Thyroid gland (tissue), 4 donors: Measurements from ENCODE around the gene CLSTN2. TPM values are rescaled to one million over a fixed set of nuclear protein-coding genes. Genes with fewer than 3 reads are reported as not detected.

Experiments used
- DNase-seq, 2 donors: peaks; one replicate each; pipeline ENCODE4 v3.0.0-alpha.2; 2019
- H3K27ac ChIP-seq, 3 donors: fragments of 200-600 bp; sonication (generic); 1 replicate in 2 of 3; 2 replicates in 1 of 3; pipeline ENCODE4 v1.5.1; 2016 to 2019; ENCODE audit warnings: mild to moderate bottlenecking in 1 of 3, moderate library complexity in 1 of 3
- H3K27me3 ChIP-seq: fragments of 200-600 bp; sonication (generic); one replicate; pipeline ENCODE4 v1.5.1; 2019
- H3K36me3 ChIP-seq, 2 donors: fragments of 200-600 bp; sonication (generic); one replicate each; pipeline ENCODE4 v1.5.1; 2016 to 2019
- H3K4me1 ChIP-seq, 2 donors: fragments of 200-600 bp; sonication (generic); one replicate each; pipeline ENCODE4 v1.5.1; 2017 to 2019
- H3K4me3 ChIP-seq, 3 donors: fragments of 200-600 bp; sonication (generic); replicated peaks in 1 of 3; 1 replicate in 2 of 3; 2 replicates in 1 of 3; pipeline ENCODE4 v1.5.1; 2016; ENCODE audit warnings: mild to moderate bottlenecking in 1 of 3
- H3K9me3 ChIP-seq: fragments of 200-600 bp; sonication (generic); one replicate; pipeline ENCODE4 v1.5.1; 2017
- POLR2A ChIP-seq, 2 donors: fragments of 450-650 bp; IDR thresholded peaks; one replicate each; pipeline ENCODE4 v1.6.1; 2017; ENCODE audit warnings: antibody characterized with exemption in 2 of 2, mild to moderate bottlenecking in 2 of 2, moderate library complexity in 1 of 2
- WGBS, 2 donors: methylation state at CpG; one replicate each; pipeline ENCODE4 v1.1.5; 2017; 5-methylcytosine and 5-hydroxymethylcytosine counted together
- intact Hi-C: fragments of 100-400 bp; cut with DNase I; formaldehyde crosslinking; loops from one replicate; pipeline ENCODE4 v1.15.1; 2023
- total RNA-seq, 4 donors: library from RNA; depleted of rRNA; stranded (reverse); fragments of >200 nt; gene quantifications; one replicate each; pipeline ENCODE4 v1.2.3, GENCODE V29; 2016
- TF ChIP-seq, protein P1 (sequence below), 6 experiments: fragments of 200-600 bp in 3 of 6; fragments of 450-650 bp in 3 of 6; sonication (generic) in 3 of 6; IDR thresholded peaks; one replicate each; pipeline ENCODE4 v1.5.1; 2016 to 2019; ENCODE audit warnings: antibody characterized with exemption in 6 of 6, mild to moderate bottlenecking in 2 of 6, inconsistent platforms in 1 of 6, moderate library complexity in 1 of 6

CLSTN2 gene
- total RNA-seq, 4 donors from 2014 or later = 9.7 to 32.9 (median 15.5) TPM

DNA sequence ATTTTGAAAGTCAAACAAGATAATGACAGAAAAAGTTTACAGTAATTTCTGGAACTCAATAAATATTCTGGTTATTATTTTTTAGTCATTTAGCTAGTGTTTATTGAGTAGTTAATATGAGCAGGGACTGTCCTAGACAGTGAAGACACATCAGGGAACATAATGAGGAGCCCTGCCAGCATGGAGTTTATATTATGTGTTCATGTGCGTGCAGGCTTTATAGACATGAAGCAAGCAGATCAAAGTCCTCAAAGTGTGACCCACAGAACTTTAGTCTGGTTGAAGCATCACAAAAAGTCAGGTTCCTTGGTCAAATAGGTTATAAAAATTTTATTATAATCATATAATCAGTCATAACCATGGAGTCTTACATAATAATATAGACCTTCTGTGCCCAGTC is 289.3 kb downstream of the CLSTN2 start:
- no peaks in the 10 kb centered on the region for H3K36me3 ChIP-seq
- DNase-seq = no peak
- WGBS, 2 donors = 91 to 94% methylated on average over 1 of the region's 1 CpG
- H3K27ac ChIP-seq = no peak overlapping the region
- intact Hi-C loops = no loop called here
- no peak for TF ChIP-seq POLR2A (IDR thresholded peaks at IDR 0.05)
- TF ChIP-seq, protein P1, sequence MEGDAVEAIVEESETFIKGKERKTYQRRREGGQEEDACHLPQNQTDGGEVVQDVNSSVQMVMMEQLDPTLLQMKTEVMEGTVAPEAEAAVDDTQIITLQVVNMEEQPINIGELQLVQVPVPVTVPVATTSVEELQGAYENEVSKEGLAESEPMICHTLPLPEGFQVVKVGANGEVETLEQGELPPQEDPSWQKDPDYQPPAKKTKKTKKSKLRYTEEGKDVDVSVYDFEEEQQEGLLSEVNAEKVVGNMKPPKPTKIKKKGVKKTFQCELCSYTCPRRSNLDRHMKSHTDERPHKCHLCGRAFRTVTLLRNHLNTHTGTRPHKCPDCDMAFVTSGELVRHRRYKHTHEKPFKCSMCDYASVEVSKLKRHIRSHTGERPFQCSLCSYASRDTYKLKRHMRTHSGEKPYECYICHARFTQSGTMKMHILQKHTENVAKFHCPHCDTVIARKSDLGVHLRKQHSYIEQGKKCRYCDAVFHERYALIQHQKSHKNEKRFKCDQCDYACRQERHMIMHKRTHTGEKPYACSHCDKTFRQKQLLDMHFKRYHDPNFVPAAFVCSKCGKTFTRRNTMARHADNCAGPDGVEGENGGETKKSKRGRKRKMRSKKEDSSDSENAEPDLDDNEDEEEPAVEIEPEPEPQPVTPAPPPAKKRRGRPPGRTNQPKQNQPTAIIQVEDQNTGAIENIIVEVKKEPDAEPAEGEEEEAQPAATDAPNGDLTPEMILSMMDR (IDR thresholded peaks at IDR 0.05) = no peak
- no peaks in the 10 kb centered on the region for H3K4me1 ChIP-seq
- no peaks in the 10 kb centered on the region for H3K9me3 ChIP-seq
- no peaks in the 10 kb centered on the region for H3K27me3 ChIP-seq
- H3K4me3 ChIP-seq = no peak overlapping the region

DNA sequence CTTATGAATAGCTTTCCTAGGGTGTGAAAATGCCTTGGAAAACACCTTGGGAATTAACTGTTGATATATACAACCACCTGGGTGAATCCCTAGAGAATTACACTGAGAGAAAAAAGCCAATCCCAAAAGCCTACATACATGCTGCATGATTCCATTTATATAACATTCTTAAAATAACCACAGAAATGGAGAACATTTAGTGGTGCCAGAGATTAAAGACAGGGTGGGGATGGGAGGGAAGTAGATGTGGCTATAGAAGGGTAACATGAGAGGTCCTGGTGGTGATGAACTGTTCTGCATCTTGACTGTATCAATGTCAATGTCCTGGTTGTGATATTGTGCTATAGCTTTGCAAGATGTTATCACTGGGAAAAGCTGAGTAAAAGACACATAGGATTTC is 291.0 kb downstream of the CLSTN2 start:
- intact Hi-C loops = no loop called here
- H3K4me3 ChIP-seq = no peak overlapping the region
- no peaks in the 10 kb centered on the region for H3K27me3 ChIP-seq
- no peaks in the 10 kb centered on the region for H3K9me3 ChIP-seq
- TF ChIP-seq, protein P1 (IDR thresholded peaks at IDR 0.05) = no peak
- no peak for TF ChIP-seq POLR2A (IDR thresholded peaks at IDR 0.05)
- H3K4me1 ChIP-seq = no peaks in the 10 kb centered on the region
- H3K36me3 ChIP-seq = no peaks in the 10 kb centered on the region
- no peak for DNase-seq
- H3K27ac ChIP-seq = no peak overlapping the region

DNA sequence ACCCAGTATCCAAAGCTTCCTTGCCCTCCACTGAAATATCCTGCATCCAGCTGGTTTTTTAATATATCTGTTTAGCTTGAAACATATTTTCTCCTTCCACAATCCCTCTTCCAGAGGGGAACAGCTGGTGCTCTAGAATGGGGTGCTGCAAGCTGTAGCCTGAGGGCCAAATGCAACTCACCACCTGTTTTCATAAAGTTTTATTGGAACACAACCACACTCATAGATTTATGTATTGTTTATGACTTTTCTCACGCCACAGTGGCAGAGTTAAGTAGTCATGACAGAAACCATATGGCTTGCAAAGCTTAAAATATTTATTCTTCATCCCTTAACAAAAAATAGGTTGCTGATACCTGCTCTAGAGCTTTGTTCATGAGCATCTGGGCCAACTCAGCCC is 298.7 kb downstream of the CLSTN2 start:
- H3K27me3 ChIP-seq = no peaks in the 10 kb centered on the region
- DNase-seq = no peak
- WGBS, 2 donors = 85 to 91% methylated on average over 1 of the region's 1 CpG
- TF ChIP-seq POLR2A (IDR thresholded peaks at IDR 0.05) = no peak
- TF ChIP-seq, protein P1 (IDR thresholded peaks at IDR 0.05) = no peak
- H3K27ac ChIP-seq = no peak overlapping the region
- H3K36me3 ChIP-seq = no peaks in the 10 kb centered on the region
- intact Hi-C loops = no loop called here
- no peaks in the 10 kb centered on the region for H3K9me3 ChIP-seq
- H3K4me1 ChIP-seq = no peaks in the 10 kb centered on the region
- H3K4me3 ChIP-seq = no peak overlapping the region

DNA sequence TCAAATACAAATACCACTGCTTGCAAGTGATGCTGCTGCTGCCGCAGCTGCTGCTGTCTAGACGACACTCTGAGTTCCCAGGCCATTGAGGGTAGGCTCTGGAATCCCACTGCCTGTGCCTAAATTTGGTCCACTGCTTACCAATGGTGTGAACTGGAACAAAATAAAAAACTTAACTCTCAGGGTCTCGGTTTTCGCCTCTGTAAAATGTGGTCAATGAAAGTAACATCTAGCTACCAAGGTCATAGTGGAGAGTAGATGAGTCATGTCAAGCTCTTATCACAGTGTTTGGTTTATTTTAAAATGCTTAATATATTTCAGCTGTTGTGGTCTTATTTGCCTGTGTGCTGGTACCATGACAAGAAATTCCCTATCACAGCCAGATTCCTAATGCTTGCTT is 299.3 kb downstream of the CLSTN2 start:
- intact Hi-C loops = no loop called here
- no peak overlapping the region for H3K4me3 ChIP-seq
- TF ChIP-seq POLR2A (IDR thresholded peaks at IDR 0.05) = no peak
- TF ChIP-seq, protein P1 (IDR thresholded peaks at IDR 0.05) = no peak
- no peaks in the 10 kb centered on the region for H3K4me1 ChIP-seq
- no peak for DNase-seq
- H3K9me3 ChIP-seq = no peaks in the 10 kb centered on the region
- no peaks in the 10 kb centered on the region for H3K27me3 ChIP-seq
- H3K36me3 ChIP-seq = no peaks in the 10 kb centered on the region
- H3K27ac ChIP-seq = no peak overlapping the region
- 91 to 92% methylated on average over 4 of the region's 4 CpGs for WGBS, 2 donors

DNA sequence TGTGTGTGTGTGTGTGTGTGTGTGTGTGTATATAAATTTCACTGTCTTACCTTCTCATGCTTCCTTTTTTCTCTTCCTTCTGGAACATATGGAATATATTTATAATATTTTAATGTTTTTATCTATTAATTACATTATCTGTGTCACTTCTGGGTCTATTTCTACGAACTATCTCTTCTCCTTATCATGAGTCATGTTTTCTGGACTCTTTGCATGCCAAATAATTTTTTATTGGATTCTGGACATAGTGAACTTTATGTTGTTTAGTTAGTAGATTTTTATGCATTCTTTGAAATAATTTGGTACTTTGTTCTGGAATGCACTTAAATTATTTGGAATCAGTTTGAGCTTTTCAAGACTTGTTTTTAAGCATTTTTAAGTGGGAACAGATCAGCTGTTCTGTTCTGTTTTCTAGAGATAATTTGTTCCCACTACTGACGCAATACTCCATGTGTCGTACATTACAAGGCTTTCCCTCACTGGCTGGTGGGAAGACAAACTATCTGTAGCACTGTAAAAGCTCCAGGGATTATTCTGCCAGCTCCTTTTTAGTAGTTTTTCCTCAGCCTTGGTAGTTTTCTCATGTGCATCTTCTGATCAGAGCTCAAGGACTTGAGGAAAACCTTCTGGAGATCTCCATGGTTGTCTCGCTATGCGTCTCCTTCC is 302.0 kb downstream of the CLSTN2 start:
- no peaks in the 10 kb centered on the region for H3K36me3 ChIP-seq
- intact Hi-C loops = no loop called here
- H3K4me3 ChIP-seq = no peak overlapping the region
- no peaks in the 10 kb centered on the region for H3K27me3 ChIP-seq
- H3K4me1 ChIP-seq = no peaks in the 10 kb centered on the region
- no peaks in the 10 kb centered on the region for H3K9me3 ChIP-seq
- no peak for TF ChIP-seq POLR2A (IDR thresholded peaks at IDR 0.05)
- no peak overlapping the region for H3K27ac ChIP-seq
- 88 to 91% methylated on average over 5 of the region's 5 CpGs for WGBS, 2 donors
- no peak for DNase-seq
